Astrocyte (in vitro differentiated cells and primary cell): ENCODE measurements around the gene RASGRF2.

Source experiments
- EZH2 ChIP-seq: IDR thresholded peaks from 2 replicates; pipeline ENCODE4 v1.6.1; 2012; ENCODE audit warnings: mild to moderate bottlenecking, low read length, inconsistent platforms; ENCODE audit not compliant: insufficient read depth
- TF ChIP-seq, protein P1 (sequence below): IDR thresholded peaks from 2 replicates; pipeline ENCODE4 v1.5.1; 2011; ENCODE audit warnings: low read depth, mild to moderate bottlenecking, inconsistent platforms, low read length, moderate library complexity; ENCODE audit not compliant: insufficient read depth

DNA sequence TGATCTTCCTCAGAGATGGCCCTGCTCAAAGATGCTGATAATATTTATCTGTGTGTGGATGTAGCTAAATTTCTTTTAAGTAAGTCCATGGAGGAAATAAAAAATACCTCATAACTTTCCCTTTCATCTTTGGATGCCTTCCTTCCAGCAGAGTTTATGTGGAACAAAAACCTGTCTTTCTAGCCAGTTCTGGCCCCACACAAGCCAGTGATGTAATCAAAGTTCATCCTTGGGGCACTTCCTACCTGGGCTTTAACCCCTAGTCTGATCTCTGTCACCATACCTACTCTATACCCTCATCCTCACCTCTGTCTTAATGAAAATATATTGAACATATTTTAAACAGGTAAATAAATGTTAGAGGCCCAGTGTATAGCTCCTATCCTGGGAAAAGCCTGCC lies 39.8 kb upstream of the RASGRF2 start:
- TF ChIP-seq, protein P1, sequence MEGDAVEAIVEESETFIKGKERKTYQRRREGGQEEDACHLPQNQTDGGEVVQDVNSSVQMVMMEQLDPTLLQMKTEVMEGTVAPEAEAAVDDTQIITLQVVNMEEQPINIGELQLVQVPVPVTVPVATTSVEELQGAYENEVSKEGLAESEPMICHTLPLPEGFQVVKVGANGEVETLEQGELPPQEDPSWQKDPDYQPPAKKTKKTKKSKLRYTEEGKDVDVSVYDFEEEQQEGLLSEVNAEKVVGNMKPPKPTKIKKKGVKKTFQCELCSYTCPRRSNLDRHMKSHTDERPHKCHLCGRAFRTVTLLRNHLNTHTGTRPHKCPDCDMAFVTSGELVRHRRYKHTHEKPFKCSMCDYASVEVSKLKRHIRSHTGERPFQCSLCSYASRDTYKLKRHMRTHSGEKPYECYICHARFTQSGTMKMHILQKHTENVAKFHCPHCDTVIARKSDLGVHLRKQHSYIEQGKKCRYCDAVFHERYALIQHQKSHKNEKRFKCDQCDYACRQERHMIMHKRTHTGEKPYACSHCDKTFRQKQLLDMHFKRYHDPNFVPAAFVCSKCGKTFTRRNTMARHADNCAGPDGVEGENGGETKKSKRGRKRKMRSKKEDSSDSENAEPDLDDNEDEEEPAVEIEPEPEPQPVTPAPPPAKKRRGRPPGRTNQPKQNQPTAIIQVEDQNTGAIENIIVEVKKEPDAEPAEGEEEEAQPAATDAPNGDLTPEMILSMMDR = no peak
- TF ChIP-seq EZH2 = no peak
